K562 (cell line): Measurements from ENCODE around the gene NADK. TPM values are rescaled to one million over a fixed set of nuclear protein-coding genes. Genes with fewer than 3 reads are reported as not detected.

Experiments
- ATAC-seq: fragments of 200-7000 bp; cut with Tn5 transposase; 3 replicates; pipeline ENCODE4 v1.9.1; 2020; ENCODE audit warnings: moderate library complexity
- BruUV-seq: library from RNA; stranded (reverse); fragments of 400-500 nt; replicated peaks from 2 replicates; lab custom pipeline; 2021; lab: Mats Ljungman, UMichigan
- CTCF ChIA-PET: fragments of 300-600 bp; formaldehyde crosslinking; extraction: SDS; loops from one replicate; lab custom pipeline; 2021; ENCODE audit warnings: low intra/inter-chr PET ratio; lab: Yijun Ruan, JAX
- POLR2A ChIA-PET: fragments of 300-600, 350-650 bp; sonication (Branson Sonifier 250); formaldehyde crosslinking; extraction: SDS; loops from one replicate; lab custom pipeline; 2021; ENCODE audit warnings: antibody characterized with exemption, inconsistent platforms; lab: Yijun Ruan, JAX
- DNase-seq, 4 experiments: peaks; one replicate each; pipeline versions ENCODE4 v3.0.0 to v3.0.0-alpha.2; 2011 to 2018; ENCODE audit warnings: low spot score in 3 of 4, mixed read lengths in 3 of 4; ENCODE audit errors: extremely low read depth in 1 of 4
- FAIRE-seq: peaks from 2 replicates; lab custom pipeline; 2011; peaks lifted over from hg19 to GRCh38; lab: Jason Lieb, UNC
- H2AFZ ChIP-seq: 2 replicates; pipeline ENCODE4 v1.6.0; 2011; ENCODE audit warnings: low read depth, low read length, control low read depth, inconsistent platforms
- H3K27ac ChIP-seq: fragments of 200-600 bp; 3 replicates; pipeline ENCODE4 v1.8.0; 2011; ENCODE audit warnings: low read depth, mild to moderate bottlenecking, control low read depth, inconsistent platforms, low read length, moderate library complexity, mixed read lengths; ENCODE audit errors: extremely low read depth
- H3K27me3 ChIP-seq, 2 experiments: fragments of 300-600 bp in 1 of 2; 2 replicates in 1 of 2; 3 replicates in 1 of 2; pipeline versions ENCODE4 v1.6.0 to v1.8.0; 2011; ENCODE audit warnings: inconsistent platforms in 2 of 2, low read length in 2 of 2, mild to moderate bottlenecking in 1 of 2, mixed read lengths in 1 of 2, moderate library complexity in 1 of 2; ENCODE audit not compliant: control insufficient read depth in 2 of 2, insufficient read depth in 2 of 2
- H3K36me3 ChIP-seq: fragments of 300-600 bp; 3 replicates; pipeline ENCODE4 v1.8.0; 2011; ENCODE audit warnings: mild to moderate bottlenecking, low read length, inconsistent platforms; ENCODE audit not compliant: control insufficient read depth, insufficient read depth
- H3K4me1 ChIP-seq, 2 experiments: fragments of 200-600 bp in 1 of 2; replicated peaks in 1 of 2; 2 replicates in 1 of 2; 3 replicates in 1 of 2; pipeline versions ENCODE4 v1.5.1 to v1.8.0; 2011; ENCODE audit warnings: inconsistent platforms in 2 of 2, low read length in 2 of 2, mild to moderate bottlenecking in 1 of 2, mixed read lengths in 1 of 2, moderate library complexity in 1 of 2; ENCODE audit not compliant: control insufficient read depth in 2 of 2, insufficient read depth in 2 of 2
- H3K4me2 ChIP-seq: 2 replicates; pipeline ENCODE4 v1.6.1; 2011; ENCODE audit warnings: low read length, control low read depth, inconsistent platforms, mixed read lengths; ENCODE audit not compliant: insufficient read depth
- H3K4me3 ChIP-seq: fragments of 200-600 bp; sonication (generic), shearing (Covaris generic); 2 replicates; pipeline ENCODE4 v1.5.1; 2016; ENCODE audit warnings: control low read depth, inconsistent platforms
- H3K79me2 ChIP-seq: fragments of 200-600 bp; 3 replicates; pipeline ENCODE4 v1.8.0; 2011; ENCODE audit warnings: low read length, inconsistent platforms; ENCODE audit not compliant: control insufficient read depth, insufficient read depth
- H3K9ac ChIP-seq, 2 experiments: 2 replicates each; pipeline versions ENCODE4 v1.6.0 to v1.6.1; 2011; ENCODE audit warnings: low read depth in 2 of 2, low read length in 2 of 2, control low read depth in 1 of 2, inconsistent platforms in 1 of 2, mild to moderate bottlenecking in 1 of 2, mixed read lengths in 1 of 2; ENCODE audit not compliant: insufficient read depth in 1 of 2
- H3K9me1 ChIP-seq: one replicate; pipeline ENCODE4 v1.6.0; 2011; ENCODE audit warnings: inconsistent platforms, mild to moderate bottlenecking, low read length, moderate library complexity; ENCODE audit not compliant: control insufficient read depth, insufficient read depth
- H3K9me3 ChIP-seq: replicated peaks from 2 replicates; pipeline ENCODE4 v1.5.1; 2011; ENCODE audit warnings: low read depth, low read length, inconsistent platforms; ENCODE audit not compliant: control insufficient read depth, insufficient read depth
- H4K20me1 ChIP-seq: replicated peaks from 2 replicates; pipeline ENCODE4 v1.6.1; 2011; ENCODE audit warnings: low read length, inconsistent platforms, mixed read lengths; ENCODE audit not compliant: control insufficient read depth, insufficient read depth
- CBX8 ChIP-seq: fragments of 200-600 bp; sonication (generic); IDR thresholded peaks from 2 replicates; pipeline ENCODE4 v1.6.1; 2012; ENCODE audit warnings: borderline replicate concordance, mixed run types, low read depth, mild to moderate bottlenecking, moderate library complexity, mixed read lengths, low read length, control low read depth, inconsistent platforms; ENCODE audit not compliant: poor library complexity, severe bottlenecking; ENCODE audit errors: extremely low read depth
- CSDE1 ChIP-seq, 2 experiments: fragments of 450-650 bp; IDR thresholded peaks; 2 replicates each; pipeline ENCODE4 v1.6.1; 2016; ENCODE audit warnings: mild to moderate bottlenecking in 1 of 2
- E2F8 ChIP-seq: fragments of 450-650 bp; IDR thresholded peaks from 2 replicates; pipeline ENCODE4 v1.7.1; 2018; ENCODE audit warnings: mild to moderate bottlenecking, low read depth; ENCODE audit not compliant: partially characterized antibody
- EZH2 ChIP-seq: IDR thresholded peaks from 2 replicates; pipeline ENCODE4 v1.6.1; 2012; ENCODE audit warnings: low read depth, mild to moderate bottlenecking, inconsistent platforms, low read length, borderline replicate concordance
- KLF10 ChIP-seq: fragments of 250-450 bp; sonication (Bioruptor Pico); IDR thresholded peaks from 2 replicates; pipeline ENCODE4 v1.6.1; 2021; ENCODE audit warnings: matching md5 sums
- MTA3 ChIP-seq: fragments of 450-650 bp; formaldehyde crosslinking; IDR thresholded peaks from 2 replicates; pipeline ENCODE4 v1.6.1; 2017; ENCODE audit warnings: mild to moderate bottlenecking, borderline replicate concordance
- POLR2B ChIP-seq: fragments of 450-650 bp; IDR thresholded peaks from 2 replicates; pipeline ENCODE4 v1.6.1; 2018; ENCODE audit warnings: low read depth; ENCODE audit not compliant: partially characterized antibody
- RBM15 ChIP-seq: fragments of 200-400 bp; formaldehyde crosslinking; IDR thresholded peaks from 2 replicates; pipeline ENCODE4 v1.6.1; 2018; ENCODE audit warnings: mild to moderate bottlenecking, low read length, moderate library complexity; ENCODE audit not compliant: insufficient read depth
- RNF2 ChIP-seq: sonication (generic); IDR thresholded peaks from 2 replicates; pipeline ENCODE4 v1.6.1; 2016
- SP1 ChIP-seq: sonication (generic); formaldehyde crosslinking; IDR thresholded peaks from 2 replicates; pipeline ENCODE4 v1.8.1; 2022; ENCODE audit warnings: mild to moderate bottlenecking, missing genetic modification reagents
- SUPT5H ChIP-seq: fragments of 450-650 bp; IDR thresholded peaks from 2 replicates; pipeline ENCODE4 v1.6.1; 2016
- TCF7L2 ChIP-seq: fragments of 150-350 bp; IDR thresholded peaks from 2 replicates; pipeline ENCODE4 v1.6.1; 2016; ENCODE audit warnings: low read depth, mild to moderate bottlenecking, low read length, moderate library complexity
- TRIM28 ChIP-seq: fragments of 450-650 bp; IDR thresholded peaks from 2 replicates; pipeline ENCODE4 v1.6.1; 2017
- ZNF124 ChIP-seq: sonication (generic); formaldehyde crosslinking; IDR thresholded peaks from 2 replicates; pipeline ENCODE4 v1.8.1; 2022; ENCODE audit warnings: missing genetic modification reagents
- ZNF174 ChIP-seq: fragments of 250-450 bp; sonication (Bioruptor Pico); IDR thresholded peaks from 2 replicates; pipeline ENCODE4 v1.4.0; 2020; ENCODE audit warnings: mild to moderate bottlenecking
- ZNF707 ChIP-seq: fragments of 250-450 bp; sonication (Bioruptor Pico); conservative IDR thresholded peaks from 2 replicates; pipeline ENCODE4 v1.8.0; 2022; ENCODE audit warnings: inconsistent platforms, mild to moderate bottlenecking, moderate library complexity
- WGBS: fragments of 100-300 bp; shearing (Covaris generic); methylation state at CpG from one replicate; pipeline ENCODE4 v1.1.6; 2016; ENCODE audit warnings: low coverage, mixed read lengths; ENCODE audit not compliant: insufficient coverage; ENCODE audit errors: missing lambda C conversion rate; 5-methylcytosine and 5-hydroxymethylcytosine counted together
- in situ Hi-C: fragments of 300-500 bp; cut with MboI; formaldehyde crosslinking; loops from 4 replicates; pipeline ENCODE4 v1.15.0; 2018; ENCODE audit warnings: inconsistent platforms, mixed read lengths
- intact Hi-C: fragments of 100-400 bp; cut with micrococcal nuclease; formaldehyde crosslinking; loops from 2 replicates; pipeline ENCODE4 v1.14.2; 2022
- polyA plus RNA-seq, 8 experiments: library from polyadenylated mRNA; depleted of rRNA in 4 of 8; stranded (reverse) in 5 of 8; unstranded in 3 of 8; fragments of >200 nt; fragmentation: Nextera tagmentation in 2 of 8; fragmentation: Illumina TruSeq in 1 of 8; extraction: Ambion mirVana in 2 of 8; extraction: Trizol in 1 of 8; gene quantifications; 2 replicates each; pipeline versions ENCODE4 v1.2.1 to v1.2.3, GENCODE V29; 2011 to 2014; ENCODE audit warnings: inconsistent platforms in 1 of 8, missing spikeins in 1 of 8
- total RNA-seq, 7 experiments: library from RNA; depleted of rRNA in 6 of 7; stranded (reverse); fragments of >200 nt in 6 of 7; fragmentation: Illumina TruSeq in 2 of 7; extraction: Trizol in 2 of 7; gene quantifications; 2 replicates each; pipeline versions ENCODE4 v1.2.1 to v1.2.3, GENCODE V29; 2011 to 2021; ENCODE audit warnings: low replicate concordance in 1 of 7
- TF ChIP-seq, protein P1 (sequence below), 2 experiments: fragments of 450-650 bp; IDR thresholded peaks; 2 replicates each; pipeline ENCODE4 v1.6.1; 2018; ENCODE audit warnings: mild to moderate bottlenecking in 2 of 2, low read depth in 1 of 2; ENCODE audit not compliant: partially characterized antibody in 2 of 2

Gene NADK
- total and polyA plus RNA-seq, 9 of the 15 experiments (the other 6 are each of a cell fraction or from before 2014, with no cell fraction given) = 1.5 to 135 (median 75.1) TPM

- peak overlapping the region; percentile 22 for H3K4me2 ChIP-seq
- POLR2A ChIA-PET = interaction anchor here (0.6 to 1.4 kb wide), 4 partner anchors 13 to 250 kb away, joined by 3 to 4 read pairs (median 3); no protein-coding TSS in a partner anchor
- TF ChIP-seq E2F8 (no peak), EZH2 (no peak), TRIM28 (no peak), RBM15 (no peak), ZNF174 (CRISPR knock-in tag) (no peak), RNF2 (no peak), POLR2B (no peak), CSDE1 (IDR thresholded peaks at IDR 0.05) (no peak), MTA3 (no peak), ZNF707 (CRISPR knock-in tag) (no peak), KLF10 (CRISPR knock-in tag) (no peak), ZNF124 (CRISPR knock-in tag) (no peak), SUPT5H (no peak), TCF7L2 (no peak), CBX8 (no peak), SP1 (CRISPR knock-in tag) (peak; percentile 52; the same call in 1 of the 2 replicates)
- TF ChIP-seq, protein P1, sequence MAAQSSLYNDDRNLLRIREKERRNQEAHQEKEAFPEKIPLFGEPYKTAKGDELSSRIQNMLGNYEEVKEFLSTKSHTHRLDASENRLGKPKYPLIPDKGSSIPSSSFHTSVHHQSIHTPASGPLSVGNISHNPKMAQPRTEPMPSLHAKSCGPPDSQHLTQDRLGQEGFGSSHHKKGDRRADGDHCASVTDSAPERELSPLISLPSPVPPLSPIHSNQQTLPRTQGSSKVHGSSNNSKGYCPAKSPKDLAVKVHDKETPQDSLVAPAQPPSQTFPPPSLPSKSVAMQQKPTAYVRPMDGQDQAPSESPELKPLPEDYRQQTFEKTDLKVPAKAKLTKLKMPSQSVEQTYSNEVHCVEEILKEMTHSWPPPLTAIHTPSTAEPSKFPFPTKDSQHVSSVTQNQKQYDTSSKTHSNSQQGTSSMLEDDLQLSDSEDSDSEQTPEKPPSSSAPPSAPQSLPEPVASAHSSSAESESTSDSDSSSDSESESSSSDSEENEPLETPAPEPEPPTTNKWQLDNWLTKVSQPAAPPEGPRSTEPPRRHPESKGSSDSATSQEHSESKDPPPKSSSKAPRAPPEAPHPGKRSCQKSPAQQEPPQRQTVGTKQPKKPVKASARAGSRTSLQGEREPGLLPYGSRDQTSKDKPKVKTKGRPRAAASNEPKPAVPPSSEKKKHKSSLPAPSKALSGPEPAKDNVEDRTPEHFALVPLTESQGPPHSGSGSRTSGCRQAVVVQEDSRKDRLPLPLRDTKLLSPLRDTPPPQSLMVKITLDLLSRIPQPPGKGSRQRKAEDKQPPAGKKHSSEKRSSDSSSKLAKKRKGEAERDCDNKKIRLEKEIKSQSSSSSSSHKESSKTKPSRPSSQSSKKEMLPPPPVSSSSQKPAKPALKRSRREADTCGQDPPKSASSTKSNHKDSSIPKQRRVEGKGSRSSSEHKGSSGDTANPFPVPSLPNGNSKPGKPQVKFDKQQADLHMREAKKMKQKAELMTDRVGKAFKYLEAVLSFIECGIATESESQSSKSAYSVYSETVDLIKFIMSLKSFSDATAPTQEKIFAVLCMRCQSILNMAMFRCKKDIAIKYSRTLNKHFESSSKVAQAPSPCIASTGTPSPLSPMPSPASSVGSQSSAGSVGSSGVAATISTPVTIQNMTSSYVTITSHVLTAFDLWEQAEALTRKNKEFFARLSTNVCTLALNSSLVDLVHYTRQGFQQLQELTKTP (IDR thresholded peaks at IDR 0.05; ENCODE audit: low read depth in 1 of 2, partially characterized antibody in 2 of 2) = no peak
These were observed 3.2 kb upstream of the NADK start for GRCh38 chr1:1781526-1781903.

More at GRCh38 chr1:1781526-1781903, 3.2 kb upstream of the NADK start:
- CTCF ChIA-PET = no interaction called here
- no TSS peak for BruUV-seq
- Histone ChIP-seq H3K79me2 (peaks cover 19% of the 10 kb centered on the region), H3K9ac (peak overlapping the region in 1 of 2 experiments; percentile 86; a peak in 2 of 4 replicates), H3K4me3 (no peak overlapping the region), H4K20me1 (peaks cover 6% of the 10 kb centered on the region; the same call in 1 of the 2 replicates), H3K27ac (peak overlapping the region; percentile 80; the same call in 2 of the 3 replicates), H3K9me3 (no peaks in the 10 kb centered on the region), H3K9me1 (no peaks in the 10 kb centered on the region), H3K36me3 (peaks cover 27% of the 10 kb centered on the region), H3K27me3 (no peaks in the 10 kb centered on the region), H3K4me1 (peaks cover 54 to 63% of the 10 kb centered on the region in 2 experiments), H2AFZ (peak overlapping the region; percentile 46)
- FAIRE-seq (no peak), ATAC-seq (no peak), DNase-seq (peak in 1 of 4 experiments; percentile 42)
- WGBS = 85% methylated on average over 7 of the region's 7 CpGs
- in situ Hi-C loops = no loop called here
- intact Hi-C loops = loop anchor here (2.0 kb wide), 1 partner anchor 125 kb away; no protein-coding TSS in a partner anchor
